HEK293T (cell line): ENCODE data around the gene DOCK10.

Experiments
- BHLHE40 ChIP-seq: fragments of 450-650 bp; IDR thresholded peaks from 2 replicates; pipeline ENCODE4 v1.6.1; 2016; ENCODE audit warnings: mild to moderate bottlenecking, moderate library complexity, borderline replicate concordance
- FOXK2 ChIP-seq: fragments of 450-650 bp; IDR thresholded peaks from 2 replicates; pipeline ENCODE4 v1.6.1; 2016; ENCODE audit warnings: mild to moderate bottlenecking
- HDGF ChIP-seq: fragments of 450-650 bp; IDR thresholded peaks from 2 replicates; pipeline ENCODE4 v1.6.1; 2017; ENCODE audit warnings: antibody characterized with exemption, borderline replicate concordance
- L3MBTL2 ChIP-seq: fragments of 450-650 bp; conservative IDR thresholded peaks from 2 replicates; pipeline ENCODE4 v1.6.1; 2016; ENCODE audit warnings: mild to moderate bottlenecking
- SP1 ChIP-seq: fragments of 450-650 bp; IDR thresholded peaks from 2 replicates; pipeline ENCODE4 v1.6.1; 2017
- SUZ12 ChIP-seq: fragments of 450-650 bp; IDR thresholded peaks from 2 replicates; pipeline ENCODE4 v1.6.1; 2016; ENCODE audit warnings: mild to moderate bottlenecking
- TARDBP ChIP-seq: fragments of 450-650 bp; IDR thresholded peaks from 2 replicates; pipeline ENCODE4 v1.6.1; 2016
- ZNF384 ChIP-seq: fragments of 450-650 bp; IDR thresholded peaks from 2 replicates; pipeline ENCODE4 v1.6.1; 2016

DNA sequence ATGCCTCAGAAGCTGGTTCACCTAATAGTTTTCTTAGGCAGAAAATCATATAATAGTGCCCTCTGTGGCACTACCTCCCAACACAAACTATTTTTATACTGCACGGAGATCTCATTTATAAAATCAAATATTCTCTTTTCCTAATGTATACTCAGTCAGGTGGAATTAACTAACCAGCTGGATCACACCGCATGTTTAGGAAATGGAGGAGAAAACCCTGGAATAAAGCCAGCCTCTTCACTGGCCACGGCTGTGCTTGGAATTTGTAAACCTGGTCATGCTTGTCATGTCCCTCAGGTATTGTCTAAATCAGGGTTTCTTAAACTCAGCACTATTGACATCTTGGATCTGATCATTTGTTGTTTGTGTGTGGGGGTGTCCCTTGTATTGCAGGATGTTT, 85.6 kb downstream of the DOCK10 start:
- TF ChIP-seq ZNF384, result no peak
- TF ChIP-seq SP1, result no peak
- no peak for TF ChIP-seq SUZ12
- no peak for TF ChIP-seq TARDBP
- TF ChIP-seq HDGF, result no peak
- no peak for TF ChIP-seq L3MBTL2
- TF ChIP-seq BHLHE40, result no peak
- TF ChIP-seq FOXK2, result no peak
